ENCODE measurements around the gene BUB1B. TPM values are rescaled to one million over a fixed set of nuclear protein-coding genes. Genes with fewer than 3 reads are reported as not detected.

Gene BUB1B
- total RNA-seq, 1 experiment from 2014 or later, result 83.2 TPM

DNA sequence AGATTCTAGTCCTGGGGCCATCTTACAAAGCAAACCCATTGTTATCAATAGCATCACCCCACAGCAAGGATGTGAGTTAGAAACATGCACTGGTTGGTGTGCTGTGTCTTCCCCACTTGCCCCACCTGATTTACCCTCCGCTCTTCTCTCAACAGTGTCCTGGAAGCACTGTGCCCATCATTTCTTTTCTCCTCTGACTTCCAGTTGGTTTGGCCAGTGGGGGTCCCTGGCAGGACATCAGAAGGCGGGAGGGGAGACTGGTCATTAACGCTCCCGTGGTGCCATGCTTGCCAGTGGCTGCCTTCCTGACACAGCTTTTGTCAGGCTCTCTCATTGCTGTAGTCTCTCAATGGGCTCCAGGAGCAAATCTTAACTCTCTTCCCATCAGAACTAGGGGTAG lies 11.5 kb upstream of the BUB1B start:
- Histone ChIP-seq H4K5ac (ENCODE audit: insufficient read length, low read depth, low read length) (no peak overlapping the region), H3K27me3 (ENCODE audit: insufficient read depth, low read length) (no peaks in the 10 kb centered on the region), H3K4ac (ENCODE audit: low read depth, low read length) (no peak overlapping the region), H3K79me2 (ENCODE audit: insufficient read depth, low read length) (no peaks in the 10 kb centered on the region), H3K18ac (ENCODE audit: insufficient read length, low read depth, low read length) (no peak overlapping the region), H2AK5ac (ENCODE audit: insufficient read length, low read length) (no peak overlapping the region), H4K8ac (replicated peaks; ENCODE audit: insufficient read length, low read depth, low read length) (no peak overlapping the region), H3K23ac (ENCODE audit: insufficient read length, low read depth, low read length) (no peak overlapping the region), H4K91ac (ENCODE audit: insufficient read length, low read depth, low read length) (no peak overlapping the region), H4K20me1 (ENCODE audit: control insufficient read depth, insufficient read depth, insufficient read length) (no peaks in the 10 kb centered on the region), H3K9ac (ENCODE audit: extremely low read depth, insufficient read length, low read length) (no peak overlapping the region), H3K27ac (ENCODE audit: insufficient read length, low read depth, low read length) (no peak overlapping the region), H3K56ac (ENCODE audit: insufficient read length, low read depth, low read length) (no peak overlapping the region), H3K79me1 (ENCODE audit: insufficient read depth, low read depth, low read length, poor library complexity, severe bottlenecking) (no peaks in the 10 kb centered on the region), H2BK12ac (ENCODE audit: insufficient read length, low read depth, low read length) (no peak overlapping the region), H3K14ac (ENCODE audit: insufficient read depth, low read length) (no peak overlapping the region; the same call in 1 of the 2 replicates), H2AFZ (ENCODE audit: low read length) (no peak overlapping the region), H2BK120ac (ENCODE audit: low read depth, low read length, poor library complexity, severe bottlenecking) (no peak overlapping the region), H3K9me3 (ENCODE audit: control insufficient read depth, low read depth, low read length) (no peaks in the 10 kb centered on the region), H3K4me2 (ENCODE audit: insufficient read depth, insufficient read length, low read length) (no peak overlapping the region), H2BK20ac (ENCODE audit: low read depth, low read length, poor library complexity, severe bottlenecking) (no peak overlapping the region), H3K23me2 (ENCODE audit: insufficient read length, low read depth, low read length, poor library complexity, severe bottlenecking) (no peaks in the 10 kb centered on the region), H3K4me1 (ENCODE audit: insufficient read depth, low read length) (no peaks in the 10 kb centered on the region; the same call in 1 of the 2 replicates), H2BK15ac (ENCODE audit: low read depth, low read length) (no peak overlapping the region), H2BK5ac (ENCODE audit: insufficient read length, low read length) (no peak overlapping the region), H3T11ph (ENCODE audit: low read length) (no peak overlapping the region)
- TF ChIP-seq, protein P1, sequence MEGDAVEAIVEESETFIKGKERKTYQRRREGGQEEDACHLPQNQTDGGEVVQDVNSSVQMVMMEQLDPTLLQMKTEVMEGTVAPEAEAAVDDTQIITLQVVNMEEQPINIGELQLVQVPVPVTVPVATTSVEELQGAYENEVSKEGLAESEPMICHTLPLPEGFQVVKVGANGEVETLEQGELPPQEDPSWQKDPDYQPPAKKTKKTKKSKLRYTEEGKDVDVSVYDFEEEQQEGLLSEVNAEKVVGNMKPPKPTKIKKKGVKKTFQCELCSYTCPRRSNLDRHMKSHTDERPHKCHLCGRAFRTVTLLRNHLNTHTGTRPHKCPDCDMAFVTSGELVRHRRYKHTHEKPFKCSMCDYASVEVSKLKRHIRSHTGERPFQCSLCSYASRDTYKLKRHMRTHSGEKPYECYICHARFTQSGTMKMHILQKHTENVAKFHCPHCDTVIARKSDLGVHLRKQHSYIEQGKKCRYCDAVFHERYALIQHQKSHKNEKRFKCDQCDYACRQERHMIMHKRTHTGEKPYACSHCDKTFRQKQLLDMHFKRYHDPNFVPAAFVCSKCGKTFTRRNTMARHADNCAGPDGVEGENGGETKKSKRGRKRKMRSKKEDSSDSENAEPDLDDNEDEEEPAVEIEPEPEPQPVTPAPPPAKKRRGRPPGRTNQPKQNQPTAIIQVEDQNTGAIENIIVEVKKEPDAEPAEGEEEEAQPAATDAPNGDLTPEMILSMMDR (conservative IDR thresholded peaks at IDR 0.05), result no peak
- Mint-ChIP-seq H3K4me1 (peaks cover 1 to 3% of the 10 kb centered on the region in 2 experiments), H3K27me3 (ENCODE audit: low read depth) (peaks cover 2% of the 10 kb centered on the region; the same call in 1 of the 2 replicates), H3K9me3 (no peaks in the 10 kb centered on the region; a peak in 1 of 5 replicates), H3K27ac (no peak overlapping the region), H3K4me3 (no peak overlapping the region), H3K36me3 (ENCODE audit: insufficient read depth in 1 of 3, low read depth in 3 of 3) (no peaks in the 10 kb centered on the region; a peak in 1 of 7 replicates)
- whole genome bisulfite sequencing (ENCODE audit: extremely low coverage, insufficient read length, low lambda C conversion rate), result no CpG with 5 or more reads among the region's 4 CpGs
- DNase-seq, result no peak

Measured in H9 (cell line).